Muscle layer of colon (tissue), 2 donors: ENCODE measurements around the gene MBNL1.

Source experiments
- H3K27ac ChIP-seq: one replicate; pipeline ENCODE4 v1.7.0; 2013; ENCODE audit warnings: low read depth, mild to moderate bottlenecking, low read length, moderate library complexity
- H3K27me3 ChIP-seq, 2 donors: one replicate each; pipeline ENCODE4 v1.7.0; 2013; ENCODE audit warnings: low read length in 2 of 2, mild to moderate bottlenecking in 2 of 2; ENCODE audit not compliant: insufficient read depth in 2 of 2, control insufficient read depth in 1 of 2
- H3K36me3 ChIP-seq: one replicate; pipeline ENCODE4 v1.7.0; 2013; ENCODE audit warnings: mild to moderate bottlenecking, low read length; ENCODE audit not compliant: insufficient read depth
- H3K4me1 ChIP-seq: one replicate; pipeline ENCODE4 v1.7.0; 2013; ENCODE audit warnings: mild to moderate bottlenecking, low read length; ENCODE audit not compliant: insufficient read depth
- H3K4me3 ChIP-seq, 2 donors: one replicate each; pipeline ENCODE4 v1.7.0; 2013; ENCODE audit warnings: low read length in 2 of 2, low read depth in 1 of 2, mild to moderate bottlenecking in 1 of 2, moderate library complexity in 1 of 2
- H3K9ac ChIP-seq: one replicate; pipeline ENCODE4 v1.7.0; 2013; ENCODE audit warnings: low read length
- H3K9me3 ChIP-seq: one replicate; pipeline ENCODE4 v1.7.0; 2013; ENCODE audit warnings: mild to moderate bottlenecking, low read length
- donor health status: abdominal sarcoma.
- donor health status: Adenocarcinoma of cecum.

Gene MBNL1

DNA sequence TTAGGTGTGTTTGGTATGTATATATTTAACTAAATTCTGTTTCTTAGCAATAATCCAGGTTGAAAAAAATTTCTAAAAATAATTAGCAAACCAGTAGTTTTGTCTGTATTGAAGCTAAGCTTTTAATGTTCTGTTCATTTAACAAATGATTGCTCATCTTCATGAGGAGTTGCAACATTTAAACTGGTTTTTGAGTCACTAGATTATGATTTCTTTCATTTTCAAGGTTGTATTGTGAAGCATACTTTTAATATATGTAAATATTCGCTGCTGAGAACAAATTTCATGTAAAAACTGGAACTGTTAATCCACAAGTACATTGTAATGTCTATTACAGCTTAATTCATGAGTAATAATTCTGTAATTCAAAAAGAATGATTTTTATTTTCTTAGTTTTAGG lies 192.7 kb downstream of the MBNL1 start:
- Histone ChIP-seq H3K36me3 (peaks cover 27% of the 10 kb centered on the region), H3K27ac (no peak overlapping the region), H3K9ac (no peak overlapping the region), H3K4me1 (peaks cover 21% of the 10 kb centered on the region), H3K9me3 (no peaks in the 10 kb centered on the region), H3K4me3 (no peak overlapping the region), H3K27me3 (no peaks in the 10 kb centered on the region)

DNA sequence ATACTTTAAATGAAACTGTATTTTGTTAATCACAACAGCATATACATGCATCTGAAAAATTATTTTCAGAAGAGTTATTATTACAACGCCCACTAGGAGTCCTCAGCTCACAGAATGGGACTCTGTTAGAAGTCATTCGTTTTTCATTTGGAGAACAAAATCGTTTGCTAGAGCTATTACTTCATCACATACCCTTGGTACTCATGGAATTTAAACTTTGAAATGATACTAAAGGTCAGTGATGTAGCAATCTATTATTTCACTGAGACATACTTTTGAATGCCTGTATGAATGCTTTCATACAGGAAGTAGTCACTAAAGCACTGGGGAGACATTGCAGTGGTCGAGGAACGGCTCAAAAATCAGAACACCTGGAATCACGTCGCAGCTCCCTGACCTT lies 198.1 kb downstream of the MBNL1 start:
- H3K4me1 ChIP-seq, result no peaks in the 10 kb centered on the region
- no peak overlapping the region for H3K27ac ChIP-seq
- no peaks in the 10 kb centered on the region for H3K9me3 ChIP-seq
- H3K4me3 ChIP-seq, result no peak overlapping the region
- H3K27me3 ChIP-seq, result no peaks in the 10 kb centered on the region
- peaks cover 22% of the 10 kb centered on the region for H3K36me3 ChIP-seq
- H3K9ac ChIP-seq, result no peak overlapping the region

DNA sequence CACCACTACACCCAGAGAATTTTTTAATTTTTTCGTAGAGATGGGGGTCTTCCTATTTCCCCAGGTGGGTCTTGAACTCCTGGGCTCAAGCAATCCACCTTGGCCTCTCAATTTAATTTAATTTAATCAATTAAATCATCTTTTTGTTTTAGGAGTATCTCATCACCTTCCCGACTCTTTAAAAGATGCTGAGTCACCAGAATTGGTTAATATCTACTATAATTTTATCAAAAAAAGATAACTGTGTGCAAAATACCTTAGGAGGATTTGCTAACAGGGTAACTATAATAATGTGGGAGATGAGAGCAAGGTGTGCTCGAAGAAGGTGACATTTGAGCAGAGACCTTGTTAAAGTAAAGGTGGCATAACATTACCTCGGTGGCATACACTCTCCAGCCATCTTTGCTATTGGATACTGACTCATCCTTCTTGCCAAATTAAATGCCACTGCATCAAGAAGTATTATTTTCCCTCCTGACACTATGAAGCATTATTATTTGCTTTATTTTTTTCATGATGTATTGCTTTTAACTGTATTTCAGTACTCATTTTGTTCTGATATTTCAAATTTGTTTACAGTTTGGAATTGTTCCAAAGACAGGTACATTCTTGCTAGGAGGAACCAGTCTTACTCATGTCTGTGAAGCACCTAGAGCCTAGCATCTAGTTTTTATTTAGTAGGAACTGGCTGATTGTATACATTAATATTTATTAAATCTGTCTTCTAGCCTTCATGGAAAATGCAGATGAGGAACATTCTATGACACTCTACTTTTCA lies 200.7 kb downstream of the MBNL1 start:
- Histone ChIP-seq H3K9ac (no peak overlapping the region), H3K27me3 (no peaks in the 10 kb centered on the region), H3K9me3 (no peaks in the 10 kb centered on the region), H3K4me1 (no peaks in the 10 kb centered on the region), H3K36me3 (peaks cover 14% of the 10 kb centered on the region), H3K27ac (no peak overlapping the region), H3K4me3 (no peak overlapping the region)

DNA sequence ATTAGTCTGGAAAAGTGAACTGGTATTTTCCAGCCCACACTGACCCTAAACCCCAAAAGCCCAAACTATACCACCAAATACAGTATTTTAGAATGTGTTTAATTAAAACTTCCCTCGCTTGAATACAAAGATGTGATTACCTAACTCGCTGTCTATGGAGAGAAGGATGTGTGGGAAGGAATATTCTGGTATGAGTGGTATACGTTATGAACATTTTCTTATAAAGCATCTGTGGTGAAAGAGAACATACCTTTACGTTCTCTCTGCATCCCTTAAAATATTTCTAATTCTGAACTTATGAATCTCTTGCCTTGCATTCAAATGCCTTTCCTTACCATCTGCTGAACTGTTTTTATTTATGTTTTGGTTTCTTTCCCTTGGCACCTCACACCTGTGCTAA lies 201.4 kb downstream of the MBNL1 start:
- Histone ChIP-seq H3K4me3 (no peak overlapping the region), H3K27ac (no peak overlapping the region), H3K9ac (no peak overlapping the region), H3K36me3 (peaks cover 8% of the 10 kb centered on the region), H3K4me1 (no peaks in the 10 kb centered on the region), H3K27me3 (no peaks in the 10 kb centered on the region), H3K9me3 (no peaks in the 10 kb centered on the region)

DNA sequence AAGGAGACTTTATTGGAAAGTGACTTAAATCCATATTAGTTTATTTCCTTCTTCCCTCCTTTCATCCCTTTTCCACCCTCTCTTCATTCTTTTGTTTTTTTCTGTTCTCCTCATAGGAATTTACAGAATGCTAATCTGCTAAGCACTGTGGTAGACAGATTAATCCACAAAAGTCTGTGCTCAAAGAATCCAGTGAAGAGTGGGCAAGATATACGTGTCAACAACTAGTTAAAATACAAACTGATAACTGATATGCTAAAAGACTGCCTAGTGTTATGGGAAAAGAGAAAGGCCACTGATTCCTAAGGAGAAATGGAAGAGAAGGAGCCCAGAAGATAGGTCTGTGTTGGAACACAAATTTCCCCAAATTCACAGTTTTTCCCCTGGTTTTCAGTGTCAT lies 202.2 kb downstream of the MBNL1 start:
- no peak overlapping the region for H3K4me3 ChIP-seq
- no peaks in the 10 kb centered on the region for H3K36me3 ChIP-seq
- no peaks in the 10 kb centered on the region for H3K9me3 ChIP-seq
- no peaks in the 10 kb centered on the region for H3K4me1 ChIP-seq
- no peak overlapping the region for H3K27ac ChIP-seq
- H3K27me3 ChIP-seq, result no peaks in the 10 kb centered on the region
- H3K9ac ChIP-seq, result no peak overlapping the region

DNA sequence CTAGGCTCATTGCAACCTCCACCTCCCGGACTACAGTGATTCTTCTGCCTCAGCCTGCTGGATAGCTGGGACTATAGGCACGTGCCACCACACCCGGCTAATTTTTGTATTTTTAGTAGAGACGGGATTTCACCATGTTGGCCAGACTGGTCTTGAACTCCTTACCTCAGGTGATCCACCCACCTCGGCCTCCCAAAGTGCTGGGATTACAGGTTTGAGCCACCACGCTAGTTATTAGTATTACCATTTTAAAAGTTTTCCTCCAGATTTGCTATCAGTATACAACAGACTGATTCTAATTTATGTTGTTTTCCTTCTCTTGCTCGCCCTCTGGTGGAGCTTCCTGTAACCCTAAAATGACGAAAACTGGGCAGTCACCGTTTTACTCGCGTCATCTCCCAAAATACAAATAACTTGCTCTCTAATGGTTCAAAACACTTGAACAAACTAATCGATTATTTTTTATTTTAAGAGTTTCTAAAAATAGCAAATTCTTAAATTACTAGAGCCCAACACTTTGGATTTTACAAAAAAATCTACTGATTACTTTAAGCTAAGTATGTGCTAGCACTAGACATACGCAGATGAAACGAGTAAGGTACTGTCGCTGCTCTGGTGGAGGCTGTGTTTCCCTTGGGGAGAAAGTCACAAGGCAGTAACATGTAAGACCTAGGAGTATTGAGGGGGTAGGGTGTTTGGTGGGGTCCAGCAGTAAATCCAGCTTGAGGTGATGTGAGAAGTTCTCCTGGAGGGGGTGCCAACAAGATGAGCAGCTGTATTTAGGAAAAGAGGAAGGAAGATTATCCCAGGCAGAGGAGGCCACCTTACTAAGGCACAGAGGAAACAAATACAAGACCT lies 203.3 kb downstream of the MBNL1 start:
- H3K4me3 ChIP-seq, result peak overlapping the region in 1 of 2 donors; percentile 13
- no peaks in the 10 kb centered on the region for H3K4me1 ChIP-seq
- no peaks in the 10 kb centered on the region for H3K9me3 ChIP-seq
- H3K27me3 ChIP-seq, result no peaks in the 10 kb centered on the region
- H3K9ac ChIP-seq, result no peak overlapping the region
- no peak overlapping the region for H3K27ac ChIP-seq
- H3K36me3 ChIP-seq, result no peaks in the 10 kb centered on the region

DNA sequence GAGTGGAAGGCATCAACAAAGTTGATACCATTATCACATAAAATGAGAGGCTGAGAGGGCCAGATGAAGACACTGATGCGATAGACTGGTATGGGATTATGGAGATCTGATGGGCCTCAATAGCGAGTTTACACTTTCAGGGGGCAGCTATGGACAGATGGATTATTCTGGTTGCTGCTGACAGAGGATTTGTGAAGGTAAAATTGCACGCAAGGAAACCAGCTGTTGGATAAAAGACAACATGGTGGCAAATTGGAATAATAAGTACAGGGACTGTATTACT lies 203.9 kb downstream of the MBNL1 start:
- H3K4me1 ChIP-seq, result no peaks in the 10 kb centered on the region
- no peaks in the 10 kb centered on the region for H3K36me3 ChIP-seq
- H3K9ac ChIP-seq, result no peak overlapping the region
- H3K27ac ChIP-seq, result no peak overlapping the region
- no peaks in the 10 kb centered on the region for H3K27me3 ChIP-seq
- H3K4me3 ChIP-seq, result no peak overlapping the region
- H3K9me3 ChIP-seq, result no peaks in the 10 kb centered on the region

DNA sequence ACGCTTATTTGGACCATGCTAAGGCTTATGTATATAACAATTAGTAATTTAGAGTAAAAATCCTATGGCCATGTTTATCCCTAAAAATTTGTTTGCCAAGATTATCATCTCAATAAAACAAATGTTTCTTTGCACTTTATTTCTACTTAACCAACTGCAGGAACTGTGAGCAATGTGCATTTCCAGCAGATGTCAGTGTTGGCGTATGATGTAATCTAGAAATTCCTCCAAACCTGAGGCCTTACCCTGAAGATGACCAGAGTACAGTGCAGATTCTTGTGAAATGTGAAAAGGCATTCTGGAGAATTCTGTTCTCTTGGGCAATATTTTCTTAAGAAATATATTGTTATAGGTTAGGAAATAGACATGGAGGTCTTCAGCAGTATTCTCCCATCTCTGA lies 205.9 kb downstream of the MBNL1 start:
- Histone ChIP-seq H3K36me3 (no peaks in the 10 kb centered on the region), H3K4me1 (no peaks in the 10 kb centered on the region), H3K4me3 (no peak overlapping the region), H3K27me3 (no peaks in the 10 kb centered on the region), H3K9ac (no peak overlapping the region), H3K9me3 (no peaks in the 10 kb centered on the region), H3K27ac (no peak overlapping the region)

DNA sequence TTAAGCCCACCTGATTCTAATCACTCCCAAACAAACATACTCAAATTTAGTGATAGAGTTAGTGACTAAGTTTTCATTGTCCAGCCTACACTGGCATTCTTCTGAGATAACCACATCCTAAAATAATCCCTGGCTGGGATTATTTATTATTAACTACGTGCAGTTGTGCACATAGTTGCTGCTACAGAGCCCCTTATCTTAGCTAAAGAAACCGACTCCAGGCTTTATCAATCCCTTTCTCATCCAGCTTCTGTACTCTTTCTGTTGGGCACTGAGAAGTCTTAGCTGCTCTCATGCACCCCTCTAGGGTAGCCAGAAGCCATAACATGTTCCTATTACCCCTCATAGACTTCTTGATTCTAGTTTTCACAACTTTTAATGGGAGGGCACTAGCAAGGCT lies 208.7 kb downstream of the MBNL1 start:
- Histone ChIP-seq H3K9ac (no peak overlapping the region), H3K4me1 (no peaks in the 10 kb centered on the region), H3K9me3 (peaks cover 2% of the 10 kb centered on the region), H3K27ac (no peak overlapping the region), H3K4me3 (no peak overlapping the region), H3K27me3 (no peaks in the 10 kb centered on the region), H3K36me3 (no peaks in the 10 kb centered on the region)

DNA sequence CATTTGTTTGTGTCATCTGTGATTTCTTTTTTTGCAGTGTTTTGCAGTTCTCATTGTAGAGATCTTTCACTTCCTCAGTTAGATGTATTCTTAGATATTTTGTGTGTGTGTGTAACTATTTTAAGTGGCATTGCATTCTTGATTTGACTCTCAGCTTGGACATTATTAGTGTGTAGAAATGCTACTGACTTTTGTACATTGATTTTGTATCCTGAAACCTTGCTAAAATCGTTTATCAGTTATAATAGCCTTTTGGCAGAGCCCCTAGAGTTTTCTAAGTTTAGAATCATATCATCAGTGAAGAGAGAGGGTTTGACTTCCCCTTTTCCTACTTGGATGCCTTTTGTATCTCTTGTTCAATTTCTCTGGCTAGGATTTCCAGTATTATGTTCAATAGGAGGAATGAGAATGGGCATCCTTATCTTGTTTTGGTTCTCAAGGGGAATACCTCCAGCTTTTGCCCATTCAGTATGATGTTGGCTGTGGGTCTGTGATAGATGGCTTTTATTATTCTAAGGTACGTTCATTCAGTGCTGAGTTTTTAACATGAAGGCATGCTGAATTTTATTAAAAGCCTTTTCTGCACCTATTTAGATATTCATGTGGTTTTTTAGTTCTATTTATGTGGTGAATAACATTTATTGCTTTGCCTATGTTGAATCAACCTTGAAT lies 211.7 kb downstream of the MBNL1 start:
- peaks cover 4% of the 10 kb centered on the region for H3K9me3 ChIP-seq
- no peaks in the 10 kb centered on the region for H3K36me3 ChIP-seq
- no peak overlapping the region for H3K27ac ChIP-seq
- no peaks in the 10 kb centered on the region for H3K27me3 ChIP-seq
- H3K9ac ChIP-seq, result no peak overlapping the region
- H3K4me1 ChIP-seq, result no peaks in the 10 kb centered on the region
- H3K4me3 ChIP-seq, result no peak overlapping the region

DNA sequence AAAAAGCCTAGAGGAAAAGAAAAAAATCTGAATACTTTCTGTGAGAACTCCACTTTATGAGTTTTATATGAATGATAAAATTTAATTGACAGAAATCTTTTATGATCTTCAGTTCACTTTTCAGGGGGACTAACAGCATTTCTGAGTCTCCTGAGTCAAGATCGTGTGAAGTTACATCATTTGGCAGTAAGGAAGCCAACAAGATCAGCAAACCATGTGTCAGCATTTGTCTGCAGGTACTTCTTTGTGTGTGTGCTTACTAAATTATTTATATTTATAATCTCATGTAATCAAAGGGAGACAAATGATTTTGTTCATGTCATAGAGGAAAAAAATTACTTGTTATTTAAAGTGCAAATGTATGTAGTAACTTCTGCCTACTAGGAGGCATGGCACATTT lies 217.6 kb downstream of the MBNL1 start:
- H3K4me1 ChIP-seq, result no peaks in the 10 kb centered on the region
- no peak overlapping the region for H3K4me3 ChIP-seq
- H3K27me3 ChIP-seq, result no peaks in the 10 kb centered on the region
- H3K9me3 ChIP-seq, result peaks cover 4% of the 10 kb centered on the region
- no peak overlapping the region for H3K9ac ChIP-seq
- no peaks in the 10 kb centered on the region for H3K36me3 ChIP-seq
- H3K27ac ChIP-seq, result no peak overlapping the region
